HTR-8/SVneo (cell line): Measurements from ENCODE around the gene ADCY3.

ENCODE experiments used
- DNase-seq: peaks from one replicate; pipeline ENCODE4 v3.0.0; 2011; ENCODE audit warnings: low spot score, mixed read lengths; ENCODE audit not compliant: insufficient read length
- FAIRE-seq: peaks from 2 replicates; lab custom pipeline; 2011; peaks lifted over from hg19 to GRCh38; lab: Jason Lieb, UNC

ADCY3 gene

GRCh38 chr2:24909555-24910177, 10.4 kb downstream of the ADCY3 start:
- FAIRE-seq (no peak), DNase-seq (no peak)

- DNase-seq (no peak), FAIRE-seq (no peak)
Measured at GRCh38 chr2:24908461-24908901, 11.6 kb downstream of the ADCY3 start.

- DNase-seq (no peak), FAIRE-seq (no peak)
Measured at GRCh38 chr2:24907116-24907515, 12.9 kb downstream of the ADCY3 start.

GRCh38 chr2:24906466-24906865, 13.6 kb downstream of the ADCY3 start:
- DNase-seq (no peak), FAIRE-seq (no peak)

- no peak for FAIRE-seq
- DNase-seq: no peak
Measured at GRCh38 chr2:24903161-24904103, 16.6 kb downstream of the ADCY3 start.

- DNase-seq: no peak
- FAIRE-seq: no peak
Measured at GRCh38 chr2:24899361-24899910, 20.6 kb downstream of the ADCY3 start.

- FAIRE-seq: no peak
- DNase-seq: no peak
Measured at GRCh38 chr2:24898122-24899109, 21.6 kb downstream of the ADCY3 start.

GRCh38 chr2:24894750-24895149, 25.3 kb downstream of the ADCY3 start:
- DNase-seq (no peak), FAIRE-seq (no peak)

GRCh38 chr2:24893934-24894333, 26.1 kb downstream of the ADCY3 start:
- DNase-seq: no peak
- no peak for FAIRE-seq

GRCh38 chr2:24892928-24893327, 27.1 kb downstream of the ADCY3 start:
- FAIRE-seq (no peak), DNase-seq (no peak)

- no peak for DNase-seq
- FAIRE-seq: no peak
Measured at GRCh38 chr2:24891201-24891600, 28.8 kb downstream of the ADCY3 start.

- FAIRE-seq (no peak), DNase-seq (no peak)
Measured at GRCh38 chr2:24889221-24889620, 30.8 kb downstream of the ADCY3 start.

- no peak for DNase-seq
- FAIRE-seq: no peak
Measured at GRCh38 chr2:24888177-24888576, 31.9 kb downstream of the ADCY3 start.

- DNase-seq: no peak
- no peak for FAIRE-seq
Measured at GRCh38 chr2:24887307-24887874, 32.6 kb downstream of the ADCY3 start.

GRCh38 chr2:24886691-24887304, 33.2 kb downstream of the ADCY3 start:
- DNase-seq: no peak
- no peak for FAIRE-seq

- FAIRE-seq (no peak), DNase-seq (no peak)
Measured at GRCh38 chr2:24886126-24886501, 33.9 kb downstream of the ADCY3 start.

GRCh38 chr2:24885221-24886125, 34.6 kb downstream of the ADCY3 start:
- DNase-seq (no peak), FAIRE-seq (no peak)

- FAIRE-seq (no peak), DNase-seq (no peak)
Measured at GRCh38 chr2:24883946-24884345, 36.1 kb downstream of the ADCY3 start.
